ENCODE measurements around the gene CRACR2B.

DNA sequence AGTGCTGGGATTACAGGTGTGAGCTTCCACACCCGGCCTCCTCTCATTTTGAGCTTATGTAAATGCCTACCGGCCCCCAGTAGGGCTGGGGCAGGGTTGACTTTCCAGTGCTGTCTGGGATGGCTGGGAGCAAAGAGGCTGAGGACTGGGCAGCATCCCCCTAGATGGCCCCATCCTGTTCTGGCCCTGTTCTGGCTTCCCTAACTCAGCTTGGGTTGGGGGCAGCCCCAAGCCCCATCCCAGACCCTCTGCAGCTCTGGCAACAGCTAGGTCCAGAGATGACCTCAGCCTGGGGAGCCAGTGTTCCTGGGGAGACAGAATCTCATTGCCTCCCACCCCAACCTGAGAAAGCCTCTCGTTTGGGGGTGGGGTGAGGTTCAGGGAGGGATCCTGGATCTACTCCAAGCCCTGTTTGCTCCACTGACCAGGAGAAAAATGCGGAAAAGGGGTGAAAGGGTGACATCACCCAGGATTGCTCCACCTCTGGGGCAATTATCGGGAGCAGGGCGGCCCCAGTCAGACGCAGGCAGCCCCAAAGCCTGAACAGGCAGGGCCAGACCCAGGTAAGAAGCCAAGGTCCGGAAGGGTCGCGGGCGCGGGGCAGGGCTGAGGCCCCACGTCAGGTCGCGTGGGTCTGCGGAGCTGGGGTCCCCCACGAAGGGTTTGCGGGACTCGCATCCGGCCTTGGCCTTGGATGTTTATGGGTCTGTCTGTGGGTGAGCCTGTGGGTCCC, 9.2 kb upstream of the CRACR2B start, which contains the start of gene PNPLA2:
- TF ChIP-seq, protein P1, sequence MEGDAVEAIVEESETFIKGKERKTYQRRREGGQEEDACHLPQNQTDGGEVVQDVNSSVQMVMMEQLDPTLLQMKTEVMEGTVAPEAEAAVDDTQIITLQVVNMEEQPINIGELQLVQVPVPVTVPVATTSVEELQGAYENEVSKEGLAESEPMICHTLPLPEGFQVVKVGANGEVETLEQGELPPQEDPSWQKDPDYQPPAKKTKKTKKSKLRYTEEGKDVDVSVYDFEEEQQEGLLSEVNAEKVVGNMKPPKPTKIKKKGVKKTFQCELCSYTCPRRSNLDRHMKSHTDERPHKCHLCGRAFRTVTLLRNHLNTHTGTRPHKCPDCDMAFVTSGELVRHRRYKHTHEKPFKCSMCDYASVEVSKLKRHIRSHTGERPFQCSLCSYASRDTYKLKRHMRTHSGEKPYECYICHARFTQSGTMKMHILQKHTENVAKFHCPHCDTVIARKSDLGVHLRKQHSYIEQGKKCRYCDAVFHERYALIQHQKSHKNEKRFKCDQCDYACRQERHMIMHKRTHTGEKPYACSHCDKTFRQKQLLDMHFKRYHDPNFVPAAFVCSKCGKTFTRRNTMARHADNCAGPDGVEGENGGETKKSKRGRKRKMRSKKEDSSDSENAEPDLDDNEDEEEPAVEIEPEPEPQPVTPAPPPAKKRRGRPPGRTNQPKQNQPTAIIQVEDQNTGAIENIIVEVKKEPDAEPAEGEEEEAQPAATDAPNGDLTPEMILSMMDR (IDR thresholded peaks at IDR 0.05), result no peak
- TF ChIP-seq EZH2 (IDR thresholded peaks at IDR 0.05; ENCODE audit: borderline replicate concordance, insufficient read depth, low read depth, low read length, poor library complexity, severe bottlenecking), result no peak
